Activated CD8-positive, alpha-beta memory T cell treated with anti-CD3 and anti-CD28 coated beads, Interleukin-2, amount 50 U/mL, for 48 hours (primary cell): ENCODE measurements around the gene ASCL3.
"Not testable (repeated sequence)": the region's sequence is repeated elsewhere in the genome, so short reads cannot be mapped to it uniquely, and the experiment has no call there.

Experiments used
- DNase-seq: peaks from one replicate; pipeline ENCODE4 v3.0.0-alpha.2; 2020

The ASCL3 gene

DNA sequence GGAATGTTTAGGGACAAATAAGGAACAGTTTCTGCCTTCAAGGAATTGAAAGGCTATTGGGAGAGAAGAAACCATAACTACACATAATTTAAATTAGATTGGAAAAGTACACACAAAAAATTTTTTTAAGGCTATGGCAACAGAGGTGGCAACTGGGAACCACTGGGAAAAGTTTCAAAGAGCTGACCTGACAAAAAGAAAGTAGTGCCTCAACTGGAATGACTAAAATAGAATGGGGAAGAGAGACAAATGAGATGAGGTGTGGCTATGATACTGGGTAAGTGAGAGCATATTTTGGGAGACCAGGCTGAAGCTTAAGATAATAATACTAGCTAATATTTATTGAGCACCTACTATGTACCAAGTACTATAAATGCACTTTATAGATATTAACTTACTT is 34.7 kb downstream of the ASCL3 start:
- no peak for DNase-seq

DNA sequence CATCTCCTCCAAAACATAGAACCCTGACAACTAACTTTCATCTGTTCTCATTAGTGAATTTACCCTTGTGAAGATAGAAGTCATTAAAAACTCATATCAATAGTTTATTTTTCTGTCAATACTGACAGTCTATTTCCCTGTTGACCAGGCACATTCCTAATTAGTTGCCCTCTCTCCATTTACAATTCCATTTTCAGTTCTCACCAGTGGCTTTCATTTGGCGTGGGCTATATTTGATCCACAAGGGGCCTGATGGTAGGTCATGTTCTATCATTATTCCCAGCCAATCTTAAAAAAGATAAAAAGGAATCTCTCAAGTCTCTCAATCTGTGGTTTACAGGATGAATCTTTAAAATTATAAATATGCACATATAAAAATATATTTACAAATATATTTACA is 35.7 kb downstream of the ASCL3 start:
- DNase-seq = no peak

DNA sequence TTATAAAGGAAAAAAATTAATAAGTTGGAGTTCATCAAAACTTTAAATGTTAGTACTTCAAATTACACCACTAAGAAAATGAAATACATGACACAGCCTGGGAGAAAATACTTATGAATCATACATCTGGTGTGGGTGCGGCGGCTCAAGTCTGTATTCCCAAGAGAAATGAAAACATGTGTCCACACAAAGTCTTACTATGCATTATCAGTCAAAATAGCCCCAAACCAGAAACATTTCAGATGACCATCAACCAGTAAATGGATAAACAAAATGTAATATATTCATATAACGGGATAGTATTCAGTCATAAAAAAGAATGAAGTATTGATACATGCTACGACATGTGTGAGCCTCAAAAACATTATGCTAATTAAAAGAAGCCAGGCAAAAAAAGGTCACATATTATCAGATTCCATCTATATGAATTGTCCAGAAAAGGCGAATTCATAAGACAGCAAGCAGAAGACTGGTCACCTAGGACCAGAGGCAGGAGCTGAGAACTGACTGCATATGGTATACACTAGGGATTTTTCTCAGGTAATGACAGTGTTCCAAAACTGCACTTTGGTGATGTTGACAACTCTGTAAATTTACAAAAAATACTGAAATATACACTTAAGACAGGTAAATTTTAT is 37.2 kb downstream of the ASCL3 start:
- no peak for DNase-seq

DNA sequence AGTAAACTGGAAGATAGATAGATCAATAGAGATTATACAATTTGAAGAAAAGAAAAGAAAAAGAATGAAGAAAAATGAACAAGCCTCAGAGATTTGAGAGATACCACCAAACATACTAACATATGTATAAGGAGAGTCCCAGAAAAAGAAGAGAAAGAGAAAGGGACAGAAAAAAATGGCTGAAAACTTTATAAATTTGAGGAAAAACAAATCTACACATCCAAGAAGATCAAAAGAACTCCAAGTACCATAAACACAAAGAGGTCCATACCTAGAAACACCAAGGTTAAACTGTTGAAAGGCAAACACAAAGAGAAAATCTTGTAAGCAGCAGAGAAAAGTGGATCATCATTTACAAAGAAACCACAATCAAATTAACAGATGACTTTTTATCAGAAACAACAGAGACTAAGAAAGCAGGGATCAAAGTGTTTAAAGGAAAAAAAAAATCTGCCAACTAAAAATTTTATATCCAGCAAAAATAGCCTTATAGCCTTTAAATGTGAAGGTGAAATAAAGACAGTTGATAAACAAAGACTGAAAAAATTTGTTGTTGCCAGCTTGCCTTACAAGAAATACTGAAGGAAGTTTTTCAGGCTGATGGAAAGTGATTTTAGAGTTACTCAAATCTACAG is 43.6 kb downstream of the ASCL3 start:
- no peak for DNase-seq

DNA sequence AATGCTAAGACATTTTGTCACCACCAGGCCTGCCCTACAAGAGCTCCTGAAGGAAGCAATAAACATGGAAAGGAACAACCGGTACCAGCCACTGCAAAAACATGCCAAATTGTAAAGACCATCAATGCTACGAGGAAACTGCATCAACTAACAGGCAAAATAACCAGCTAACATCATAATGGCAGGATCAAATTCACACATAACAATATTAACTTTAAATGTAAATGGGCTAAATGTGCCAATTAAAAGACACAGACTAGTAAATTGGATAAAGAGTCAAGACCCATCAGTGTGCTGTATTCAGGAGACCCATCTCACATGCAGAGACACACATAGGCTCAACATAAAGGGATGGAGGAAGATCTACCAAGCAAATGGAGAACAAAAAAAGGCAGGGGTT is 51.6 kb downstream of the ASCL3 start:
- DNase-seq = not testable (repeated sequence)
